ENCODE data around the gene ZBTB32.

The ZBTB32 gene

DNA sequence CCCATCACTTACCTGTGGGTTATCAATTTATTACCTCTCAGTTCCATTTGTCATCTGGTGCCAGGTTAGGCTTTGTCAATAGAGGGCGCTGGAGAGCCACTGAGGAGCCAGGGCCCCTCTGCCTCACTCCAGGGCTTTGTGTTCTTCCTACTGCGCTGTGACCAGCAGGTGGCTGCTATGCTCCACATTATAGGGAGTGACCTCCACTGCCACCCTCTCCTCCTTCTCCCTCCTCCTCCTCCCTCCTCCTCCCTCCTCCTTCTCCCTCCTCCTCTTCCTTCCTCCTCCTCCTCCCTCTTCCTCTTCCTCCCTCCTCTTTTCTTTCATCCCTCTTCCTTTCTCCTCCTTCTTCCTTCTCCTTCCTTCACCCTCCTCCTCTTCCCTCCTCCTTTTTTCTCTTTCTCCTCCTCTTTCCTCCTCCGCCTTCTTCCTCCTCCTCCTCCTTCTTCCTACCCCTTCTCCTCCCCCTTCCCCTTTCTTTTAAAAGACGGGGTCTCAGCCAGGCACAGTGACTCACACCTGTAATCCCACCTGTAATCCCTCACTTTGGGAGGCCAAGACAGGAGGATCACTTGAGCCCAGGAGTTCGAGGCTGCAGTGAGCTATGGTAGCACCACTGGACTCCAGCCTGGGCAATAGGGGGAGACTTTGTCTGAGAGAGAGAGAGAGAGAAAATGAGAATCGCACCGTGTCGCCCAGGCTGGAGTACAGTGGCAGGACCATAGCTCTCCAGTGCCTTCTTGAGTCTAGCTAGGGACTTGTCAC, 10.3 kb upstream of the ZBTB32 start:
- peak; percentile 87 for DNase-seq (ENCODE audit: low read depth, low spot score)

DNA sequence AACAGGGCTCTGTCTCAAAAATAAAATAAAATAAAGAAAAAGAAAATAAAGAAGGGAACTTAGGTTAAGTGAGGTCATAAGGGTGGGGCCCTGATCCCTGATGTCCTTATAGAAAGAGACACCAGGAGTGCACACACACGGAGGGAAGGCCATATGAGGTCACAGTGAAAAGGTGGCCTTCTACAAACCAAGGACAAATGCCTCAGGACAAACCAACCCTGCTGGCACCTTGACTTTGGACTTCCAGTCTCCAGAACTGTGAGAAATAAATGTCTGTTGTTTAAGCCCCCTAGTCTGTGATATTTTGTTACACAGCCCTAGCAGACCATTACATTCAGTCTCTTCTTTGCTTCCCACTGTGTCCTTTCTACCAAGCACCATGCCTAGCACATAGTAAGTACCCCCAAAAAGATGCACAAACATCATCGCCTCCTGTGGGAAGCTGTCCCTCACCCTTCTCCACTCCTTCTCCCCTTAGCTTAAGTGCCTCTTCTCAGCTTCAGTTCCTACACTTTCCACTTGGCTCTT, 8.4 kb upstream of the ZBTB32 start:
- DNase-seq (ENCODE audit: low read depth, low spot score): no peak

DNA sequence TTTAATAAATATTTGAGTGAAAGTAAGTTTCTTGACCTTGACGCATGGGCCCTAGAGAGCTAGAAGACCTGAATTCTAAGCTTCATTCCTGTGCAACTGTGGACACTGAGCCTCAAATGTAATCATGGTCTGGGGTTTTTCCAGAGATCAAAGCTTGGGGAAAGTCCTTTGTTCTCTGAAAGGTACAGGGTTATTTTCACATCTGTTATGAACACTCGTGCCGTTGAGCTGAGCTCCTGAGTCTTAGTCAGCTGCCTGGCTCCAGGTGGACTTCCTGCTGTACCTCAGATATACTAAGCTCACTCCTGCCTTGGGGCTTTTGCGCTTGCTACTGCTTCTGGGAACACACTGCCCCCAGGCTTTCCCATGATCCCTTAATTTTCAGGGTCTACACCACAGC, 7.5 kb upstream of the ZBTB32 start:
- DNase-seq (ENCODE audit: low read depth, low spot score): no peak

DNA sequence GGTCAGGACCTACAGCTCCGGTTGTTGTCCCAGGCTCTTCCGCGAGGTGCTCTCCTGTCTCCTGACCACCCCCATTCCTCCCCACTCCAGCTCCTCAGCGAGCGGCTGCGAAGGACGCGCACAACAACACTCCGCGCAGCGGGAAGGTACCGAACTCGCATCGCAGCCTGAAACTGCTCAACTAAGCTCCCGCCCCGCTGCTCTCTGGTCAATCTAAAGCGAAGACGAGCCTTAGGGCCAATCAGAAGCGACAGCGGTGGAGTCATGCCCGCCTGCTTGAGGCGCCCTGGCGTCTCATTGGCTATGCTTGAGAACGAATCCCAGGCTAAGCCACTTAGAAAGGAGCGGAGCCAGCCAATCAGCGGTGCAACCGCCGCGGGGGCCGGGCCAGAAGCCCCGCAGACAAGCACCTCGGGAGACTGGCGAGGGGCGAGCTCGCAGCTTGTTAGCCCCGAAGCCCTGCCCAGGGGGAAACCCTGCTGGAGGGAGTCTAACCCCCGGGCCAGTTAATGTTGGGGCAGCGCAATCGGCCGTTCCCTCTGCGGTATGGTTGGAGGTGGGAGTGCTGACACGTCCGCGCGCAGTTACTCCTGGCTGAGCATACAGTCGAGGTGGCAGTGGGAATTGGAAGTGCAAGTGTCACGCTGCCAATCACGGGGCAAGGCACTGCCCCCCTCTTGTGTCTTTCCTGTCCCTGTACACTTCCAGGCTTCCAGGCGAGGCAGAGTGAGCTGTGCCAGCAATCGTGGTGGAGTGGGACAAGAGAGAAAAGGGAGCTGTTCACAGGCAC, 1.9 kb upstream of the ZBTB32 start:
- DNase-seq (ENCODE audit: low read depth, low spot score): peak; percentile 85

DNA sequence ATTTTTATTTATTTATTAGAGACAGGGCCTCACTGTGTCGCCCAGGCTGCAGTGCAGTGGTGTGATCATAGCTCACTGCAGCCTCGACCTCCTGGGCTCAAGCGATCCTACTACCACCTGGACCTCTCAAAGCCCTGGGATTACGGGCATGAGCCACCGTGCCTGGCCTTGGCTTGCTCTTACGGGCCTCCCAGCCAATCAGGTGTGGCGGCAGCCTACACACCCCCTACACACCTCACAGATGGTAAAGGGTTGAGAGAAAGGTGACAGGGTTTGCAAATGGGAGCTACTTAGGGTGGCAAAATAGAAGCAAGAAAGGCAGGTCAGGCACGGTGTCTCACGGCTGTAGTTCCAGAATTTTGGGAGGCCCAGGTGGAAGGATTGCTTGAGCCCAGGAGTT, 1.0 kb upstream of the ZBTB32 start:
- no peak for DNase-seq (ENCODE audit: low read depth, low spot score)

DNA sequence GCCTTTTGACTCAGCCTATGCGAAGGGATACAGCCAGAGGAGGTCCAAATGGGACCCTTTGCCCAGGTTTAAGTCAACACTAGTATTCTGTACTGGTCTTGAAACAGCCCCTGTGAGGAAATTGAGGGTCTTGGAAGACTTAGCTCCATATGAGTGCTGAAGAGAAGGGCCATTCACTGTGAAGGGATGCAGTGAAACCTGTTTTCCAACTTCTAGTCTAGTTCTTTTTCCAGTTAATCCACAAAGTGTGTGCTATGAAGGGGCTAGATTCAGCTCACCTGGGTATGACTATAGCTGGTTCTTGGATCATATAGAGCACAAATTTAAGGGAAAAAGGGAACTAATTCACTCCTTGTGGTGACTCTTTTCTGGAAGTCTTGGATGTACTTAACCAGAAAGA, 4.0 kb downstream of the ZBTB32 start:
- no peak for DNase-seq (ENCODE audit: low read depth, low spot score)

DNA sequence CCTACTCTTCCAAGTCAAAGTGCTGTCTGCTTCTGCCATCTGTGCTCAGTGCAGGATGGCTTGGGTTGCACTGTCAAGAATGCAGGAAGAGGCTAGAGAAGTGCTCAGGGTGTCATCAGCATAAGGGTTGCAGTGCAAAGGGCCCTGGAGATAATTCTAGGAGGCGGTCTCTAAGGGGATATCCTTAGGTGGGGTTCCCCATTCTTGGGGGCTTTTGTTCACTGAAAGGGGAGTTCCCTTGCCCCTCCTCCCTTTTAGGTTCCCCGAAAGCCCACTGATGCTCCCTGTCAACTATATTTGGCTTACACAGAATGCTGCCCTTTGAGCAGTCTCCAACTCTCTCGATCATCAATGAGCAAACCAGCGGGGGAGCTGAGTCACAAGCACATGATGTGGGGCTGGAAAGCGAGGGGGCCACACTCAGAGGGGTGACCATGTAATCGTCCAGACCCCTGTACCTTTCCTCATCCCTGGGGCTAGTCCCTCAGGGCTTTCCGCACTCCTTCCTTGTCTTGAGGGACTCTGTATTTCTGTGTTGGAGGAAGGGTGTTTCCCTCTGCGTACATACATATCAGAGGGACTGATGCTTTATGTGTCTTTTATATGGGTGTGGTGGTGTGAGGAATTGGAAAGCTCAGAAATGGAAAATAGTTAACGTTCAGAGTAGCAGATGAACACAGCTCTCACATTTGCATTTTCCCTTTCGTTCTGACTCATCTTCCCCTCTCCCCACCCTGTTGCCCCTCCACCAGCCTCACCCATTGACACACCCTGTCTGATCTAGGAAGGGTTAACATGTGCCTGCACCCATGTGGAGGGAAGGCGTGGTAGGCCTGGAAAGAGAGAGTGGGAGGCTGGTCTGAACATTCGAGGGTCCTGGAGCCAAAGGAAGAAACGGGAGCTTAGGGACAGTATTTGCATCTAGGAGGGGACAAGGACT, 6.7 kb downstream of the ZBTB32 start:
- peak; percentile 40 for DNase-seq (ENCODE audit: low read depth, low spot score)

DNA sequence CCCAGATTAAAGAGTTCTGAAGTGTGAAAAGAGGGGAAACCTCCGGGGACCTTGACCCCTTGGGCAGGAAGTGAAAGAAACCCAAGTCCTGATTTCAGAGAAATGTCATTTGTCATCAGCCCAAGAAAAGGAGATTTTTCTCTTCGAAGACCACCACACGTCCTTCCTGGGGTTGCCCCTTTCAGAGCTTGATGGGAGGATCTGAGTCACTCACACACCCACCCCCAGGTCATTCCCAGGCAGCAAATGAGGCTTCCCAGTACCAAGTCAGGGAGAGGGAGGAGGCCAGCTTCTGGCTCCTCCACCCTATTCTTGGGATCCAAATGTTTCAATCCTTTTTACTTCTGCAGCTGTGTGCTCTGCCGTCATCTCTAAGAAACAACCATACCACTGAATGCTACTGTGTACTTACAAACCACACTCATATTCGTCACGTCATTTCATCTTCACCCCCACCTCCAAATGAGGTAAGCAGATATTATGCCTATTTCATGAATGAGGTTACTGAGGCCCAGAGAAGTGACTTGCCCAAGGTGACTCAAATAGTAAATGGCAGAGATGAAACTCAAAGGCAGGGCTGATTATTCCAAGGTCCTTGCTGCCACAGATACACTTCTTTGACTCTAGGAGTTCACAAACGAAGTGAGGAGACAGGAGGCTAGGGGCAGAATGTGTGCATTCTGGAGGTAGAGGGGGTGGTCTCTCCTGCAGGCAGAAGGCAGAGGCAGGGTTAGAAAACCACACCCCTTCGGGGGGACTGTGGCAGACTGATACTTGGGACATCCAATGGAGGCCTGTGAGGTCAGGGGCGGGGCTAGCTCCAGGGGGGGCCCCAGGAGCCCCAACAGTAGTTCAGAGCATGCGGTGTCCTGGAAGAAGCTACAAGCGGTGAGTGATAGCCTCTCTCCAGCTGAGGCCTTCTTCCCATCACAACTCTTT, 8.5 kb downstream of the ZBTB32 start:
- peak; percentile 37 for DNase-seq (ENCODE audit: low read depth, low spot score)

DNA sequence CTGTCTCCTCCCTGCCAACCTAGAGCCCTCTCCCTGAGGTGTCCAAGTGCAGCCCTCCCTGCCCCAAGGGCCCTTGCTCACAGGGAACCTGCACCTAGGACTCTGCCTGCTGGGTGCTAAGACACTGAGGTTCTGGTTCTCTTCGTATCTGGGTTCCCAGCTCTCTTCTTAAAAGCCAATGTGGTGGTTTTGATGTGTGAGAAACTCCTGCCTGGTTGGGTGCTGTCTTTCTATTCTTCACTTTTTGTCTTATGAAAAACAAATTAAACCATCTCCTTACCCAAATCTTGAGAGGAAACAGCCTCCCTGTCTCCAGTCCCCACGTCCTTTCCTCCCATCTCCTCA, 9.1 kb downstream of the ZBTB32 start:
- DNase-seq (ENCODE audit: low read depth, low spot score): no peak

DNA sequence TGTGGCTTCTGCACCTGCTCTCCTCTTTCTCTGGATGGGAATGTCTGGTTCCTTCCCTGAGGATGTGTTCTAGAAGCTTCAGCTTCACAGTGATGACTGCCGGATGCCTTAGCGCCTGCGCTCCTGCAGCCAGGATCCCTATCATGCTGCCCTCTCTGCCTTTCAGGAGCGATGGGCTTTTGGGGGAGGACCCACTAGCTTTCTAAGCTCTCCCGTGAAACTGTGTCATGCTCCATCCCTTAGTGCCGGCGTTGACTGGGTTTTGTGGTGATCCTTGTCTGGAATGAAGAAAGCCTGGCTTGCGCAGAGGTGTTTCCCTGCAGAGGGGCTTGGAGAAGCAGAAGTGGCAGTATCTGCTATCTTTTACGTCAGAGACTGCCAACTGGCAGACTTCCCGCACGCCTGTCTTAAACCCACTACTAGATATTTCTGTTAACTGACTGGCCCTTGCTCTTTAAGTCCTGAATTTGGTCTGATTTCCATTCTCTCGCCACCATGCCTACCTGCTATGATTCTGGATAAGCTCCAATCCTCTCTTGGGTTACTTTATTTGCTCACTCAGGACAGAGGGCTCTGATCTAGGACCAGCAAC, 9.6 kb downstream of the ZBTB32 start:
- no peak for DNase-seq (ENCODE audit: low read depth, low spot score)

DNA sequence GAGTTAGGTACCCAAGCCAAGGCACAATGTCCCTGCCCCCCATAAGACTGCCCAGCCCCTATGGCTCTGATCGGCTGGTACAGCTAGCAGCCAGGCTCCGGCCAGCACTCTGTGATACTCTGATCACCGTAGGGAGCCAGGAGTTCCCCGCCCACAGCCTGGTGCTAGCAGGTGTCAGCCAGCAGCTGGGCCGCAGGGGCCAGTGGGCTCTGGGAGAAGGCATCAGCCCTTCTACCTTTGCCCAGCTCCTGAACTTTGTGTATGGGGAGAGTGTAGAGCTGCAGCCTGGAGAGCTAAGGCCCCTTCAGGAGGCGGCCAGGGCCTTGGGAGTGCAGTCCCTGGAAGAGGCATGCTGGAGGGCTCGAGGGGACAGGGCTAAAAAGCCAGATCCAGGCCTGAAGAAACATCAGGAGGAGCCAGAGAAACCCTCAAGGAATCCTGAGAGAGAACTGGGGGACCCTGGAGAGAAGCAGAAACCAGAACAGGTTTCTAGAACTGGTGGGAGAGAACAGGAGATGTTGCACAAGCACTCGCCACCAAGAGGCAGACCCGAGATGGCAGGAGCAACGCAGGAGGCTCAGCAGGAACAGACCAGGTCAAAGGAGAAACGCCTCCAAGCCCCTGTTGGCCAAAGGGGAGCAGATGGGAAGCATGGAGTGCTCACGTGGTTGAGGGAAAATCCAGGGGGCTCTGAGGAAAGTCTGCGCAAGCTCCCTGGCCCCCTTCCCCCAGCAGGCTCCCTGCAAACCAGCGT, 10.4 kb downstream of the ZBTB32 start:
- DNase-seq (ENCODE audit: low read depth, low spot score): no peak

DNA sequence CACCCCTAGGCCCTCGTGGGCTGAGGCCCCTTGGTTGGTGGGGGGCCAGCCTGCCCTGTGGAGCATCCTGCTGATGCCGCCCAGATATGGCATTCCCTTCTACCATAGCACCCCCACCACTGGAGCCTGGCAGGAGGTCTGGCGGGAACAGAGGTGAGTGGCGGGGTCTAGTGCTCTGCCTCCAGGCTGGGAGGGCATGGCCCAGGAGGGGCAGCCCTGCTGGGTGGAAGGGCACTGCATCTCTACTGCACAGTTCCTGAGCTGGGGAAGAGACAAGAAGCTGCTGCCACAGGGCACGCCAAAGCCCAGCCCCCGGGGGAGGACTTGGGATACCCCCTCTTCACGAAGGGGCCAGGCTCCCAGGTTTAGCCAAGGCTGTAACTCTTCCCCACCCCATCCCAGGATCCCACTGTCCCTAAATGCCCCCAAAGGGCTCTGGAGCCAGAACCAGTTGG, 11.0 kb downstream of the ZBTB32 start:
- no peak for DNase-seq (ENCODE audit: low read depth, low spot score)

DNA sequence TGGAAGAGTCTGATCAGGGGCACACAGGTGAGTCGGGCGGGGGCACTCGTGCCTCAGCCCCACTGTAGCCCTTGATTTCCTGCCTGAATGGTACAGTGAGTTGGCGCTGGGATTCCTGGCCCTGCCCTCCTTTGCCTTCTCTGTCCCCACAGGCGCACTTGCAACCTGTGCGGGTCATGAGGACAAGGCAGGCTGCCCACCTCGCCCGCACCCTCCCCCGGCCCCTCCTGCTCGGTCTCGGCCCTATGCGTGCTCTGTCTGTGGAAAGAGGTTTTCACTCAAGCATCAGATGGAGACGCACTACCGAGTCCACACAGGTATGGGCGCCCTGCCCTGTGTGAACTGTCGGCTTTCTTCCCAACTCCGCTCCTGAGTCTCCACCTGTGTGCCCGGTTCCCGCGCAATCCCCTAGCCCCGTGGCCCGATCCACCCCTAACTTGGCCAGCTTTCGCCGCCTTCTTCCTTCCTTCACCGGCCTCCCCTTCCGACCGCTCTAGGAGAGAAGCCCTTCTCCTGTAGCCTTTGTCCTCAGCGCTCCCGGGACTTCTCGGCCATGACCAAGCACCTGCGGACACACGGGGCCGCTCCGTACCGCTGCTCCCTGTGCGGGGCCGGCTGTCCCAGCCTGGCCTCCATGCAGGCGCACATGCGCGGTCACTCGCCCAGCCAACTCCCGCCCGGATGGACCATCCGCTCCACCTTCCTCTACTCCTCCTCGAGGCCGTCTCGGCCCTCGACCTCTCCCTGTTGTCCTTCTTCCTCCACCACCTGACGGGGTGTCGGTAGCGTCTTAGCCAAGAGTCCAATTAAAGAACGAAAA, 11.8 kb downstream of the ZBTB32 start:
- no peak for DNase-seq (ENCODE audit: low read depth, low spot score)

DNA sequence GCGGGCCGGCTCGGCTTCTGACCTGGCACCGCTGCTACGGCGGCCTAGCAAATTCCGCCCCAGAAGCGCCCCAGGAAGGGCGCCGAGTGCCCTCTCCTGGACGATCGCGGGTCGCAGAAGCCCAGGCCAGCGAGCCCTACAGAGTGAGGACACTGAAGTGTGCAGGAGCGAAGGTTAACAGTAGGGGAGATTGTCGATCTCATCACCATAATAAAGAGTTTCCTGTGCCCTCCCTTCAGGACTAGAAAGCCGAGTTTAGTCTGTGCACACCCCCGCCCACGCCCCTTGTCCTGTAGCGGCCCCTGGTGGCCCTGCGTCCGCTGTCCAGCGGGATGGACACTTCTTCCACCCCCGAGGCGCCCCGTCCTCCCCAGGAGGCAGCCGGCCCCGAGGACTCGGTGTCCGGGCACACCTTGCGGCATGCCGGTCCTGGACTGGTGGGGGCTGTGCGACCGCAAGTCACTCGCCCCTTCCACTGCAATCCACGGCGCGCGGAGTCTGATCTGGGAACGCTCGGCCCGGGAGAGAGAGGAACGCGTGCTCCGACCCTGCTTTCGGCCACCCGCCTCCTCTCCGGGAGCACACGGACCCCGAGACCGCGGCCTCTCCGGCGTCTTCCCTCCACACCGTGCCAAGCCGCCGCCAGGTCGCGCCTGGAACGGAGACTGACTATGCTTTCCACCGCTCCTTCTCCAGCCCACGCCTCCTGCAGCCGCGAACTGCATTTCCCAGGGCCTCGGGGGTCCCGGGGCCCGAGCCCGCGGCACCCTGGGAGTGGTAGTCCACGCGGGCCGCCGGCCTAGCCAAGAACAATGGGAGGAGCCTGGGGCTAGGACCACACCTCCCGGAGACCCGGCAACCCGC, 12.7 kb downstream of the ZBTB32 start:
- DNase-seq (ENCODE audit: low read depth, low spot score): peak; percentile 96

DNA sequence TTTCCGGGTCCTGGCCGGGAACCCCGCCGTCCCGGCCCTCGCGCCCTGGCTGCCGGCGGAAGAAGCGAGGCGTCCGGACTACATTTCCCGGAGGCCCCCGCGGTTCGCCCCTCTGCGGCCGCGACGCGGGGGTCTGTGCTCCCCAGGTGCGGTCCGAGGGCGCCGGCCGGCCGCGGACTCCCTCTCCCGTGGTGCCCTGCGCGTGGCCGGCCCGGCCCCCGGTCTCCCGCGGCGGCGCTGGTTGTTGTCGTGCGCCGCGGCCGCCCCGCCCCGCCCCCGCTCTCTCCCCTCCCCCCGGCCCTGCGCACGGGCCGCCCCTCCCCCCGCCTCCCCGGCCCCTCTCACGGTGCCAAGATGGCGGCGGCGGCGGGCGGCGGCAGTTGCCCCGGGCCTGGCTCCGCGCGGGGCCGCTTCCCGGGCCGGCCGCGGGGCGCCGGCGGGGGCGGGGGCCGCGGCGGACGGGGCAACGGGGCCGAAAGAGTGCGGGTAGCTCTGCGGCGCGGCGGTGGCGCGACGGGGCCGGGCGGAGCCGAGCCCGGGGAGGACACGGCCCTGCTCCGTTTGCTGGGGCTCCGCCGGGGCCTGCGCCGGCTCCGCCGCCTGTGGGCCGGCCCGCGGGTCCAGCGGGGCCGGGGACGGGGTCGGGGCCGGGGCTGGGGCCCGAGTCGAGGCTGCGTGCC, 13.4 kb downstream of the ZBTB32 start, which contains the start of gene KMT2B:
KMT2B (plus strand) TSS at position 339 of the 680 bp plus-strand sequence; CDS start at position 355, 16 bp downstream.
- no peak for DNase-seq (ENCODE audit: low read depth, low spot score)

DNA sequence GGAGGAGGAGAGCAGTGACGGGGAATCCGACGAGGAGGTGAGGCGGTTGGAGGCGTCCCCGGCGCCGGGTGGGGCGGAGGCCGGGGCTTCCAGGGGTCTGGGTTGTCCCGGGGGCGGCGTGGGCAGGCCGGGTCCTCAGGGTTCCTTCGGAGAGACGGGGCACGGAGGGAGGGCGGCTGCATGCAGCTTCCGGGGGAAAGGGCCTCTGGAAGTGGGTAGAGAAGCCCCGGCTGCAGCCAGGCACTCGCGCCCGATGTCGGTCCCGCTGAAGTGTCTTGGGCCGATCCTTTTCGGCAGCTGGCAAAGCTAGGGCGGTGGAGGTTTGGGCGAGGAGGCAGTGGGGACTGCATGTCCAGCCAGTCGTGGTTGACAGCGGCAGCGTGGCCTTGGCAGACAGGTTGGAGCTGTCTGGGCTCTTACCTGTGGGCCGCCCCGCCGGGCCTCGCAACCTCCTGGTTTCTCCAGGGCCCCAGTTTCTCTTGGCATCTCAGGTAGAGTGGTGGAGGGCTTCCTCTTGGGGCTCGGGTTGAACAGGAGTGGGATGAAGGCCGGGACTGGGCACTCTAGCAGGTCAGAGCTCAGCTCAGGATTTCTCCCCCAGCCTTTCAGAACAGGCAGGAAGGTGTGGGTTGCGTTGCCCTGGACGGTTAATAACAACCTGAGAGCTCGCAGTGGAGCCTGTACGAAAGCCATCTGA, 14.1 kb downstream of the ZBTB32 start:
- DNase-seq (ENCODE audit: low read depth, low spot score): peak; percentile 24

Measured in activated naive CD8-positive, alpha-beta T cell treated with anti-CD3 and anti-CD28 coated beads, Interleukin-2, amount 50 U/mL, for 16 hours (primary cell).